ENCODE results near the gene HSPG2. TPM values are rescaled to one million over a fixed set of nuclear protein-coding genes. Genes with fewer than 3 reads are reported as not detected.

The HSPG2 gene
- total and polyA plus RNA-seq, 9 of the 15 experiments (the other 6 are each of a cell fraction or from before 2014, with no cell fraction given) = 0.14 to 160 (median 15.7) TPM

DNA sequence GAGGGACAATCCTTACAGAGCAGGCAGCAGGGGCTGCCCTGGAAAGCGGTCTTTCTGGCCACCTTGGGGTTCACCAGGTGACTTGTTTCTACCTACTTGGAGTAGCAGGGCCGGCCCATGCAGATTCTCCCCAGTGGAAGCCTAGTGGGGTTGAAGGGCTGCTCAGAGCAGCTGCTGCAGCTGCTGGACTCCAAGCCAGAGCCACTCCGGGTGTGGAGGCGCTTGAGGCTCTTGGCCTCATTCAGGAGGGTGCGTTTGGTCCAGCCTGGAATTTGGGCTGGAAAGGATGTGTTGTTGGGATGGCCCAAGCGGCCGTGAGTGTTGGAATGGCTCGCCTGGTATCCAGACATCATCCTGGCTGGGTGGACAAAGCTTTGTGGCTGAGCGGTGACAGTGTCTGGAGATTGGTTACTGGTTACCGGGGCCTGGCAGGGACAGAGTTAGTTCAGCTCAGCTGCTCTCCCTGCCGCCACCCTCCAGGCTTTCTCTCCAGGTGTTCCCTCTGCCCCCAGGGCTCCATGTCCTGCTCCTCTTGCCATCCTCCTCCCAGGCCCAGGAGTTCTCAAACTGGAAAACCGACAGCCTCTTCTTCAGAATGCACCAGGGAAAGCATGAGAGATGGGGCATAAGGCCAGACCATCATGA, 14.2 kb upstream of the HSPG2 start:
- intact Hi-C loops (cut with micrococcal nuclease) (no loop called here), in situ Hi-C loops (cut with MboI) (no loop called here)
- H3K36me3 ChIP-seq (ENCODE audit: control insufficient read depth, insufficient read depth, low read length) = no peaks in the 10 kb centered on the region
- no peaks in the 10 kb centered on the region for H3K79me2 ChIP-seq (ENCODE audit: control insufficient read depth, insufficient read depth, low read length)
- H3K9me1 ChIP-seq (ENCODE audit: control insufficient read depth, insufficient read depth, low read length) = no peaks in the 10 kb centered on the region
- no peak for ATAC-seq
- BruUV-seq (replicated peaks) = no TSS peak
- H3K27ac ChIP-seq (ENCODE audit: extremely low read depth, low read depth, low read length) = no peak overlapping the region
- no peaks in the 10 kb centered on the region for H3K9me3 ChIP-seq (replicated peaks; ENCODE audit: control insufficient read depth, insufficient read depth, low read depth, low read length)
- H3K4me2 ChIP-seq (ENCODE audit: insufficient read depth, low read length) = no peak overlapping the region
- 50% methylated on average over 12 of the region's 12 CpGs for WGBS (ENCODE audit: insufficient coverage, low coverage, missing lambda C conversion rate)
- ChIA-PET CTCF (ENCODE audit: low intra/inter-chr PET ratio) (no interaction called here), POLR2A (interaction anchor here (0.6 to 3.3 kb wide), 4 partner anchors 10 to 649 kb away, joined by 3 to 10 read pairs (median 3); no protein-coding TSS in a partner anchor)
- H3K27me3 ChIP-seq (ENCODE audit: control insufficient read depth in 2 of 2, insufficient read depth in 2 of 2, low read length in 2 of 2) = no peaks in the 10 kb centered on the region
- peaks cover 8 to 19% of the 10 kb centered on the region in 2 experiments for H3K4me1 ChIP-seq (replicated peaks in 1 of 2; ENCODE audit: control insufficient read depth in 2 of 2, insufficient read depth in 2 of 2, low read length in 2 of 2)
- H4K20me1 ChIP-seq (replicated peaks; ENCODE audit: control insufficient read depth, insufficient read depth, low read length) = no peaks in the 10 kb centered on the region
- H3K9ac ChIP-seq (ENCODE audit: insufficient read depth in 1 of 2, low read depth in 2 of 2, low read length in 2 of 2) = peak overlapping the region in 1 of 2 experiments; percentile 77; a peak in 2 of 4 replicates
- FAIRE-seq = no peak
- no peak overlapping the region for H3K4me3 ChIP-seq
- no peak overlapping the region for H2AFZ ChIP-seq (ENCODE audit: low read depth, low read length)
- DNase-seq (ENCODE audit: extremely low read depth in 1 of 4, low spot score in 3 of 4) = no peak
- TF ChIP-seq TARDBP (IDR thresholded peaks at IDR 0.05) (no peak), ELK1 (CRISPR knock-in tag; IDR thresholded peaks at IDR 0.05) (no peak), L3MBTL2 (IDR thresholded peaks at IDR 0.05) (no peak), ASH1L (IDR thresholded peaks at IDR 0.05; ENCODE audit: borderline replicate concordance, low read depth, partially characterized antibody) (no peak), CC2D1A (IDR thresholded peaks at IDR 0.05) (no peak), GATAD2A (IDR thresholded peaks at IDR 0.05) (no peak), CREM (IDR thresholded peaks at IDR 0.05; ENCODE audit: low read depth) (no peak)
- TF ChIP-seq, protein P1, sequence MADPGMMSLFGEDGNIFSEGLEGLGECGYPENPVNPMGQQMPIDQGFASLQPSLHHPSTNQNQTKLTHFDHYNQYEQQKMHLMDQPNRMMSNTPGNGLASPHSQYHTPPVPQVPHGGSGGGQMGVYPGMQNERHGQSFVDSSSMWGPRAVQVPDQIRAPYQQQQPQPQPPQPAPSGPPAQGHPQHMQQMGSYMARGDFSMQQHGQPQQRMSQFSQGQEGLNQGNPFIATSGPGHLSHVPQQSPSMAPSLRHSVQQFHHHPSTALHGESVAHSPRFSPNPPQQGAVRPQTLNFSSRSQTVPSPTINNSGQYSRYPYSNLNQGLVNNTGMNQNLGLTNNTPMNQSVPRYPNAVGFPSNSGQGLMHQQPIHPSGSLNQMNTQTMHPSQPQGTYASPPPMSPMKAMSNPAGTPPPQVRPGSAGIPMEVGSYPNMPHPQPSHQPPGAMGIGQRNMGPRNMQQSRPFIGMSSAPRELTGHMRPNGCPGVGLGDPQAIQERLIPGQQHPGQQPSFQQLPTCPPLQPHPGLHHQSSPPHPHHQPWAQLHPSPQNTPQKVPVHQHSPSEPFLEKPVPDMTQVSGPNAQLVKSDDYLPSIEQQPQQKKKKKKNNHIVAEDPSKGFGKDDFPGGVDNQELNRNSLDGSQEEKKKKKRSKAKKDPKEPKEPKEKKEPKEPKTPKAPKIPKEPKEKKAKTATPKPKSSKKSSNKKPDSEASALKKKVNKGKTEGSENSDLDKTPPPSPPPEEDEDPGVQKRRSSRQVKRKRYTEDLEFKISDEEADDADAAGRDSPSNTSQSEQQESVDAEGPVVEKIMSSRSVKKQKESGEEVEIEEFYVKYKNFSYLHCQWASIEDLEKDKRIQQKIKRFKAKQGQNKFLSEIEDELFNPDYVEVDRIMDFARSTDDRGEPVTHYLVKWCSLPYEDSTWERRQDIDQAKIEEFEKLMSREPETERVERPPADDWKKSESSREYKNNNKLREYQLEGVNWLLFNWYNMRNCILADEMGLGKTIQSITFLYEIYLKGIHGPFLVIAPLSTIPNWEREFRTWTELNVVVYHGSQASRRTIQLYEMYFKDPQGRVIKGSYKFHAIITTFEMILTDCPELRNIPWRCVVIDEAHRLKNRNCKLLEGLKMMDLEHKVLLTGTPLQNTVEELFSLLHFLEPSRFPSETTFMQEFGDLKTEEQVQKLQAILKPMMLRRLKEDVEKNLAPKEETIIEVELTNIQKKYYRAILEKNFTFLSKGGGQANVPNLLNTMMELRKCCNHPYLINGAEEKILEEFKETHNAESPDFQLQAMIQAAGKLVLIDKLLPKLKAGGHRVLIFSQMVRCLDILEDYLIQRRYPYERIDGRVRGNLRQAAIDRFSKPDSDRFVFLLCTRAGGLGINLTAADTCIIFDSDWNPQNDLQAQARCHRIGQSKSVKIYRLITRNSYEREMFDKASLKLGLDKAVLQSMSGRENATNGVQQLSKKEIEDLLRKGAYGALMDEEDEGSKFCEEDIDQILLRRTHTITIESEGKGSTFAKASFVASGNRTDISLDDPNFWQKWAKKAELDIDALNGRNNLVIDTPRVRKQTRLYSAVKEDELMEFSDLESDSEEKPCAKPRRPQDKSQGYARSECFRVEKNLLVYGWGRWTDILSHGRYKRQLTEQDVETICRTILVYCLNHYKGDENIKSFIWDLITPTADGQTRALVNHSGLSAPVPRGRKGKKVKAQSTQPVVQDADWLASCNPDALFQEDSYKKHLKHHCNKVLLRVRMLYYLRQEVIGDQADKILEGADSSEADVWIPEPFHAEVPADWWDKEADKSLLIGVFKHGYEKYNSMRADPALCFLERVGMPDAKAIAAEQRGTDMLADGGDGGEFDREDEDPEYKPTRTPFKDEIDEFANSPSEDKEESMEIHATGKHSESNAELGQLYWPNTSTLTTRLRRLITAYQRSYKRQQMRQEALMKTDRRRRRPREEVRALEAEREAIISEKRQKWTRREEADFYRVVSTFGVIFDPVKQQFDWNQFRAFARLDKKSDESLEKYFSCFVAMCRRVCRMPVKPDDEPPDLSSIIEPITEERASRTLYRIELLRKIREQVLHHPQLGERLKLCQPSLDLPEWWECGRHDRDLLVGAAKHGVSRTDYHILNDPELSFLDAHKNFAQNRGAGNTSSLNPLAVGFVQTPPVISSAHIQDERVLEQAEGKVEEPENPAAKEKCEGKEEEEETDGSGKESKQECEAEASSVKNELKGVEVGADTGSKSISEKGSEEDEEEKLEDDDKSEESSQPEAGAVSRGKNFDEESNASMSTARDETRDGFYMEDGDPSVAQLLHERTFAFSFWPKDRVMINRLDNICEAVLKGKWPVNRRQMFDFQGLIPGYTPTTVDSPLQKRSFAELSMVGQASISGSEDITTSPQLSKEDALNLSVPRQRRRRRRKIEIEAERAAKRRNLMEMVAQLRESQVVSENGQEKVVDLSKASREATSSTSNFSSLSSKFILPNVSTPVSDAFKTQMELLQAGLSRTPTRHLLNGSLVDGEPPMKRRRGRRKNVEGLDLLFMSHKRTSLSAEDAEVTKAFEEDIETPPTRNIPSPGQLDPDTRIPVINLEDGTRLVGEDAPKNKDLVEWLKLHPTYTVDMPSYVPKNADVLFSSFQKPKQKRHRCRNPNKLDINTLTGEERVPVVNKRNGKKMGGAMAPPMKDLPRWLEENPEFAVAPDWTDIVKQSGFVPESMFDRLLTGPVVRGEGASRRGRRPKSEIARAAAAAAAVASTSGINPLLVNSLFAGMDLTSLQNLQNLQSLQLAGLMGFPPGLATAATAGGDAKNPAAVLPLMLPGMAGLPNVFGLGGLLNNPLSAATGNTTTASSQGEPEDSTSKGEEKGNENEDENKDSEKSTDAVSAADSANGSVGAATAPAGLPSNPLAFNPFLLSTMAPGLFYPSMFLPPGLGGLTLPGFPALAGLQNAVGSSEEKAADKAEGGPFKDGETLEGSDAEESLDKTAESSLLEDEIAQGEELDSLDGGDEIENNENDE (IDR thresholded peaks at IDR 0.05; ENCODE audit: low read depth, low read length) = no peak
- TF ChIP-seq, protein P2, sequence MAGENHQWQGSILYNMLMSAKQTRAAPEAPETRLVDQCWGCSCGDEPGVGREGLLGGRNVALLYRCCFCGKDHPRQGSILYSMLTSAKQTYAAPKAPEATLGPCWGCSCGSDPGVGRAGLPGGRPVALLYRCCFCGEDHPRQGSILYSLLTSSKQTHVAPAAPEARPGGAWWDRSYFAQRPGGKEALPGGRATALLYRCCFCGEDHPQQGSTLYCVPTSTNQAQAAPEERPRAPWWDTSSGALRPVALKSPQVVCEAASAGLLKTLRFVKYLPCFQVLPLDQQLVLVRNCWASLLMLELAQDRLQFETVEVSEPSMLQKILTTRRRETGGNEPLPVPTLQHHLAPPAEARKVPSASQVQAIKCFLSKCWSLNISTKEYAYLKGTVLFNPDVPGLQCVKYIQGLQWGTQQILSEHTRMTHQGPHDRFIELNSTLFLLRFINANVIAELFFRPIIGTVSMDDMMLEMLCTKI (IDR thresholded peaks at IDR 0.05; ENCODE audit: partially characterized antibody) = no peak
